BE2C (cell line): ENCODE results near the gene CFAP57.

ENCODE experiments used
- DNase-seq: peaks from one replicate; pipeline ENCODE4 v3.0.0-alpha.2; 2020
- H3K27me3 ChIP-seq: fragments of 250-450 bp; sonication (Bioruptor Pico); 2 replicates; pipeline ENCODE4 v1.5.1; 2020; ENCODE audit warnings: mild to moderate bottlenecking
- H3K36me3 ChIP-seq: fragments of 250-450 bp; sonication (Bioruptor Pico); 2 replicates; pipeline ENCODE4 v1.5.1; 2020; ENCODE audit warnings: mild to moderate bottlenecking
- H3K4me1 ChIP-seq: fragments of 250-450 bp; sonication (Bioruptor Pico); 2 replicates; pipeline ENCODE4 v1.5.1; 2020
- H3K4me3 ChIP-seq: 2 replicates; pipeline ENCODE4 v1.5.1; 2011; ENCODE audit warnings: low read depth, low read length
- H3K9me3 ChIP-seq: fragments of 250-450 bp; sonication (Bioruptor Pico); 2 replicates; pipeline ENCODE4 v1.5.1; 2020
- CTCF ChIP-seq: IDR thresholded peaks from 2 replicates; pipeline ENCODE4 v1.5.1; 2012; ENCODE audit warnings: mild to moderate bottlenecking, low read depth, low read length

The CFAP57 gene

GRCh38 chr1:43239484-43239883 is 67.4 kb downstream of the CFAP57 start:
- no peaks in the 10 kb centered on the region for H3K4me1 ChIP-seq
- no peaks in the 10 kb centered on the region for H3K27me3 ChIP-seq
- H3K9me3 ChIP-seq: no peaks in the 10 kb centered on the region
- no peak for TF ChIP-seq CTCF
- DNase-seq: no peak
- H3K4me3 ChIP-seq: no peak overlapping the region
- H3K36me3 ChIP-seq: no peaks in the 10 kb centered on the region

- Histone ChIP-seq H3K36me3 (no peaks in the 10 kb centered on the region), H3K4me1 (no peaks in the 10 kb centered on the region), H3K9me3 (no peaks in the 10 kb centered on the region), H3K4me3 (no peak overlapping the region), H3K27me3 (no peaks in the 10 kb centered on the region)
- no peak for DNase-seq
- no peak for TF ChIP-seq CTCF
Measured at GRCh38 chr1:43241413-43241836, 69.3 kb downstream of the CFAP57 start.

- no peaks in the 10 kb centered on the region for H3K36me3 ChIP-seq
- H3K4me3 ChIP-seq: no peak overlapping the region
- no peak for TF ChIP-seq CTCF
- no peaks in the 10 kb centered on the region for H3K27me3 ChIP-seq
- no peak for DNase-seq
- no peaks in the 10 kb centered on the region for H3K9me3 ChIP-seq
- no peaks in the 10 kb centered on the region for H3K4me1 ChIP-seq
Measured at GRCh38 chr1:43243299-43243698, 71.2 kb downstream of the CFAP57 start.

- H3K27me3 ChIP-seq: no peaks in the 10 kb centered on the region
- no peaks in the 10 kb centered on the region for H3K9me3 ChIP-seq
- no peak for DNase-seq
- no peak overlapping the region for H3K4me3 ChIP-seq
- H3K4me1 ChIP-seq: no peaks in the 10 kb centered on the region
- no peaks in the 10 kb centered on the region for H3K36me3 ChIP-seq
- TF ChIP-seq CTCF: no peak
Measured at GRCh38 chr1:43246466-43247213, 74.5 kb downstream of the CFAP57 start.

- DNase-seq: no peak
- H3K9me3 ChIP-seq: no peaks in the 10 kb centered on the region
- no peak for TF ChIP-seq CTCF
Measured at GRCh38 chr1:43247256-43247921, 75.3 kb downstream of the CFAP57 start.

GRCh38 chr1:43250351-43250761 is 78.2 kb downstream of the CFAP57 start:
- Histone ChIP-seq H3K4me3 (no peak overlapping the region), H3K27me3 (no peaks in the 10 kb centered on the region), H3K4me1 (no peaks in the 10 kb centered on the region), H3K9me3 (no peaks in the 10 kb centered on the region), H3K36me3 (no peaks in the 10 kb centered on the region)
- DNase-seq: no peak
- no peak for TF ChIP-seq CTCF

More at GRCh38 chr1:43247256-43247921, 75.3 kb downstream of the CFAP57 start:
- Histone ChIP-seq H3K27me3 (no peaks in the 10 kb centered on the region), H3K4me1 (no peaks in the 10 kb centered on the region), H3K4me3 (no peak overlapping the region), H3K36me3 (no peaks in the 10 kb centered on the region)
